PC-9 (cell line): ENCODE results near the gene ZNF443. TPM values are rescaled to one million over a fixed set of nuclear protein-coding genes. Genes with fewer than 3 reads are reported as not detected.

Experiments
- BruUV-seq: library from RNA; stranded (reverse); fragments of 400-500 nt; replicated peaks from 2 replicates; lab custom pipeline; 2021; lab: Mats Ljungman, UMichigan
- CTCF ChIA-PET: fragments of 300-600 bp; sonication (Branson Sonifier 250); formaldehyde crosslinking; loops from one replicate; lab custom pipeline; 2022; ENCODE audit warnings: antibody characterized with exemption; lab: Charles Lee
- POLR2A ChIA-PET: fragments of 300-600 bp; sonication (Branson Sonifier 250); formaldehyde crosslinking; loops from one replicate; lab custom pipeline; 2022; ENCODE audit warnings: antibody characterized with exemption; ENCODE audit not compliant: unreplicated experiment; lab: Charles Lee
- DNase-seq, 2 experiments: peaks; one replicate each; pipeline versions ENCODE4 v3.0.0 to v3.0.0-alpha.2; 2015 to 2022; ENCODE audit warnings: mixed read lengths in 1 of 2
- H2AFZ ChIP-seq: fragments of 200-600 bp; sonication (generic); 2 replicates; pipeline ENCODE4 v1.8.1; 2017; ENCODE audit warnings: antibody characterized with exemption
- H3F3A ChIP-seq: fragments of 200-600 bp; sonication (generic); 2 replicates; pipeline ENCODE4 v1.8.1; 2017; ENCODE audit warnings: antibody characterized with exemption, mild to moderate bottlenecking, low read depth; ENCODE audit not compliant: insufficient read depth
- H3K27ac ChIP-seq: fragments of 200-600 bp; sonication (generic); 2 replicates; pipeline ENCODE4 v1.6.1; 2016; ENCODE audit warnings: mixed run types
- H3K27me3 ChIP-seq: fragments of 200-600 bp; sonication (generic); 2 replicates; pipeline ENCODE4 v1.6.1; 2016; ENCODE audit warnings: low read depth, mixed run types; ENCODE audit not compliant: insufficient read depth
- H3K36me3 ChIP-seq: fragments of 200-600 bp; sonication (generic); 2 replicates; pipeline ENCODE4 v1.6.1; 2016; ENCODE audit warnings: low read depth, mixed run types
- H3K4me1 ChIP-seq: fragments of 200-600 bp; sonication (generic); replicated peaks from 2 replicates; pipeline ENCODE4 v1.6.1; 2016; ENCODE audit warnings: mixed run types; ENCODE audit not compliant: insufficient read depth
- H3K4me2 ChIP-seq: fragments of 200-600 bp; sonication (generic); 2 replicates; pipeline ENCODE4 v1.6.1; 2017; ENCODE audit warnings: mixed run types
- H3K4me3 ChIP-seq: fragments of 200-600 bp; sonication (generic); 2 replicates; pipeline ENCODE4 v1.6.1; 2016; ENCODE audit warnings: mixed run types
- H3K79me2 ChIP-seq: fragments of 200-600 bp; sonication (generic); 2 replicates; pipeline ENCODE4 v1.6.1; 2017; ENCODE audit warnings: low read depth, mixed run types
- H3K9me2 ChIP-seq: fragments of 200-600 bp; sonication (generic); 2 replicates; pipeline ENCODE4 v1.8.1; 2017; ENCODE audit warnings: mild to moderate bottlenecking; ENCODE audit not compliant: insufficient read depth
- H3K9me3 ChIP-seq: fragments of 200-600 bp; sonication (generic); 2 replicates; pipeline ENCODE4 v1.8.1; 2016; ENCODE audit warnings: low read depth; ENCODE audit not compliant: insufficient read depth
- H4K20me1 ChIP-seq: fragments of 200-600 bp; sonication (generic); 2 replicates; pipeline ENCODE4 v1.8.1; 2017; ENCODE audit not compliant: insufficient read depth
- CTCF ChIP-seq: fragments of 200-600 bp; sonication (generic); conservative IDR thresholded peaks from 2 replicates; pipeline ENCODE4 v1.6.1; 2017; ENCODE audit warnings: mixed run types, antibody characterized with exemption, mild to moderate bottlenecking, moderate library complexity
- EZH2 ChIP-seq: fragments of 200-600 bp; sonication (generic); IDR thresholded peaks from 2 replicates; pipeline ENCODE4 v1.8.0; 2017; ENCODE audit warnings: antibody characterized with exemption, low read depth
- intact Hi-C: fragments of 100-400 bp; cut with micrococcal nuclease; formaldehyde crosslinking; loops from one replicate; pipeline ENCODE4 v1.10.0; 2022; ENCODE audit not compliant: unreplicated experiment
- total RNA-seq: library from RNA; stranded (reverse); gene quantifications from 2 replicates; pipeline ENCODE4 v1.2.3, GENCODE V29; 2021

The ZNF443 gene
- total RNA-seq, 1 experiment from 2014 or later, result 3.3 TPM

DNA sequence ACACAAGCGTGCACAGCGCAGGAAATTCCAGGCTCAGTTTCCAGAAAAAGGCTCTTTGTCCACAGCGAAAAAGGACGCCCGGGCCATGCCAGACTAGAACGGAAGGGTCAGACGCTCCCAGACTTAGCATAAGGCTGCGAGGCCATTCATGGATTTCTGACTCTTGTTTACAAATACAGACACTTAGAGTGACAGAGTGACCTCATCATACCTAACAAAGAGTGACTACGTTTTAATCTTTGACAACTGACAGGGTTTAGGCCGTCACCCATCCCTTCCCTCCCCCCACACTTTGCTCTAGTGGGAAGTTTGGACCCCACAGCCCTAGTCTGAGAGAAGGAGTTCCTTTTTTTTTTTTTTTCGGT lies 44.2 kb upstream of the ZNF443 start:
- DNase-seq, result no peak

GRCh38 chr19:12484371-12485051 lies 43.7 kb upstream of the ZNF443 start, which contains the start of gene ZNF709:
Gene ZNF709, minus strand, starts transcription at chr19:12484816. Its CDS starts 159 bp downstream, at chr19:12484657.
- Histone ChIP-seq H3K27me3 (0 out of 2 replicates have a peak, but pooled peaks cover 4% of the 10 kb centered on the region), H3K27ac (no peak within 1 kb of the TSS), H2AFZ (peak within 1 kb of the TSS; percentile 78), H3K4me1 (no peaks in the 10 kb centered on the region), H3K9me2 (no peaks in the 10 kb centered on the region), H4K20me1 (no peaks in the 10 kb centered on the region), H3K9me3 (no peaks in the 10 kb centered on the region; the same call in 1 of the 2 replicates), H3F3A (no peaks in the 10 kb centered on the region), H3K79me2 (no peaks in the 10 kb centered on the region), H3K4me3 (peak within 1 kb of the TSS; percentile 57), H3K4me2 (peak within 1 kb of the TSS; percentile 74), H3K36me3 (no peaks in the 10 kb centered on the region)
- POLR2A ChIA-PET, result interaction anchor here (0.6 kb wide), 1 partner anchor 281 kb away, joined by 3 read pairs; no protein-coding TSS in a partner anchor
- no TSS peak for BruUV-seq
- TF ChIP-seq EZH2, result no peak
- no peak for TF ChIP-seq CTCF
- CTCF ChIA-PET, result no interaction called here
- intact Hi-C loops, result no loop called here
- DNase-seq, result peak; percentile 58 to 81

More for the DNA sequence above, 44.2 kb upstream of the ZNF443 start:
- BruUV-seq, result no TSS peak
- H2AFZ ChIP-seq, result peak overlapping the region; percentile 78
- H4K20me1 ChIP-seq, result no peaks in the 10 kb centered on the region
- ChIA-PET POLR2A (interaction anchor here (0.6 kb wide), 1 partner anchor 282 kb away, joined by 3 read pairs; no protein-coding TSS in a partner anchor), CTCF (no interaction called here)
- H3K4me2 ChIP-seq, result peak overlapping the region; percentile 74
- 0 out of 2 replicates have a peak, but pooled peaks cover 4% of the 10 kb centered on the region for H3K27me3 ChIP-seq
- intact Hi-C loops, result no loop called here
- H3K36me3 ChIP-seq, result no peaks in the 10 kb centered on the region
- no peaks in the 10 kb centered on the region for H3K79me2 ChIP-seq
- no peaks in the 10 kb centered on the region for H3K9me2 ChIP-seq
- H3K4me1 ChIP-seq, result no peaks in the 10 kb centered on the region
- no peaks in the 10 kb centered on the region; the same call in 1 of the 2 replicates for H3K9me3 ChIP-seq
- TF ChIP-seq CTCF, result no peak
- TF ChIP-seq EZH2, result no peak
- no peaks in the 10 kb centered on the region for H3F3A ChIP-seq
- peak overlapping the region; percentile 57; the same call in 1 of the 2 replicates for H3K4me3 ChIP-seq
- no peak overlapping the region for H3K27ac ChIP-seq

DNA sequence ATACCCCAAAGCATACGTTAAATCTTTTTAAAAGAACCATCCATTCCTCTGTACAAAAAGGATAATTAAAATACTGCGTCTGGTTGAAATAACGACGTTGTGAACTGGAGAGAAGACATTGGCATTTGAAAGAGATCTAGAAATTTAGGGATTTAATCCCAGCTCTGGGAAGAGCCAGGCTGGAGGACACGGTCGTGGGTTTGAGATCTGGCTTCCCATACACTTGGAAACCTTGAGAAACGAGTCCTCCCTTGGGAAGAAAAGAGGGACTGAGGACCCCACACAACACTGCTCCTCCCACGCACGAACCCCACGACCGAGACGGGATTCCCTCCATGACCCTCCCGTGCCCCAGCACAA lies 43.2 kb upstream of the ZNF443 start:
- Histone ChIP-seq H3K9me3 (no peaks in the 10 kb centered on the region; the same call in 1 of the 2 replicates), H3K4me3 (peak overlapping the region; percentile 57; the same call in 1 of the 2 replicates), H3F3A (no peaks in the 10 kb centered on the region), H3K79me2 (no peaks in the 10 kb centered on the region), H3K4me1 (no peaks in the 10 kb centered on the region), H3K9me2 (no peaks in the 10 kb centered on the region), H2AFZ (peak overlapping the region; percentile 78), H3K36me3 (no peaks in the 10 kb centered on the region), H3K27me3 (0 out of 2 replicates have a peak, but pooled peaks cover 4% of the 10 kb centered on the region), H3K27ac (no peak overlapping the region), H4K20me1 (no peaks in the 10 kb centered on the region), H3K4me2 (peak overlapping the region; percentile 74)
- ChIA-PET POLR2A (no interaction called here), CTCF (no interaction called here)
- BruUV-seq, result no TSS peak
- DNase-seq, result no peak
- intact Hi-C loops, result no loop called here
- TF ChIP-seq EZH2 (no peak), CTCF (no peak)
